GM18951 (cell line): ENCODE measurements around the gene SPTLC3.

Experiments
- POLR2A ChIP-seq: IDR thresholded peaks from 4 replicates; pipeline ENCODE4 v1.6.1; 2011; ENCODE audit warnings: mild to moderate bottlenecking; ENCODE audit not compliant: insufficient read length, insufficient read depth; ENCODE audit errors: extremely low read depth
- in situ Hi-C: fragments of 300-500 bp; cut with MboI; formaldehyde crosslinking; loops from one replicate; pipeline ENCODE4 v1.12.0; 2022; ENCODE audit warnings: low sequenced_read_pairs, mixed read lengths, inconsistent platforms; ENCODE audit not compliant: unreplicated experiment

Gene SPTLC3

DNA sequence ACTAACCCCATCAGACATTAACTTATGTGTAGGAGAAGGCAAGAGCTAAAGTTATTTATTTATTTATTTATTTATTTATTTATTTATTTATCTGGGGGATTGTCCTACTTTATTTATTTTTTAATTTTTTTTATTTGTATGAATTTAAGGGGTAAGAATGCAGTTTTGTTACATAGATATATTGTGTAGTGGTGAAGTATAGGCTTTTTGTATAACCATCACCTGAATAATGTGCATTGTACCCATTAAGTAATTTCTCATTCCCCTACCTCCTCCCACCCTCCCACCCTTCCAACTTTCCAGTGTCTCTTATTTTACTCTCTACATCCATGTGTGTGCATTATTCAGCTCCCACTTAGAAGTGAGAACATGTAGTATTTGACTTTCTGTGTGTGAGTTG, 51.6 kb downstream of the SPTLC3 start:
- in situ Hi-C loops: no loop called here
- no peak for TF ChIP-seq POLR2A

DNA sequence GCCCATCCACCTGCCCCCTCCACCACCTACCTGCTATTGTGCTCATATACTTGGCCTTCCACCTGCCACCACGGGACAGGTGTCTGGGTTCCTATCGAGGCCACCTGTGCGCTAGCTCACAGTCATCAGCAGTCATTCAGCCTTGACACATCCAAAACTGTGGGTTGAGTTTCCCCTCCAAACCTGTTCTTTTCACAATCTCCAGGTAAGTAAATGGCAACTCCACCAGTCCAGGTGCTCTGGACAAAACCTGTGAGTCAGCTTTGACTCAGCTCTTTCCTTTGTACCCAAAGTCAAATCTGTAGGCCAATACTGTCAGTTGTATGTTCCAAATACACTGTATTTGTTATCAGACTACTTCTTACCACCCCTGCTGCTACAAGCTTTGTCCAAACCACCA, 52.6 kb downstream of the SPTLC3 start:
- in situ Hi-C loops: no loop called here

DNA sequence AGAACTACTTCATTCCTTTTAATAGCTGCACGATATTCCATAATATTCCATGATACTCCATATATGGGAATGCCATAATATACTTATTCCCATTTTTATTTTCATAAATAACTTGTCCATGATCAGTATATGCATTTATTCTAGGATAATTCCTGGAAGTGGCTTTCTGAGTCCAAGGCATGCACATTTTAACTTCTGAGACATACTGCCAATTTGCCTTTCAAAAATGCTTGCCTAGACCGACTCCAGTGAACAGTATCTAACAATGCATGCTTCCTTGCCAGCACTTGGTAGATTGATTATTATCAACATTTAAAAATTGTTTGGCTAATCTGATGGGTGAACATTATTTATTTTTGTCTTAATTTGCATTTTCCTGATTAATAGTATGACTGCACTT, 54.0 kb downstream of the SPTLC3 start:
- TF ChIP-seq POLR2A: no peak
- in situ Hi-C loops: no loop called here

More for the DNA sequence above, 52.6 kb downstream of the SPTLC3 start:
- no peak for TF ChIP-seq POLR2A

DNA sequence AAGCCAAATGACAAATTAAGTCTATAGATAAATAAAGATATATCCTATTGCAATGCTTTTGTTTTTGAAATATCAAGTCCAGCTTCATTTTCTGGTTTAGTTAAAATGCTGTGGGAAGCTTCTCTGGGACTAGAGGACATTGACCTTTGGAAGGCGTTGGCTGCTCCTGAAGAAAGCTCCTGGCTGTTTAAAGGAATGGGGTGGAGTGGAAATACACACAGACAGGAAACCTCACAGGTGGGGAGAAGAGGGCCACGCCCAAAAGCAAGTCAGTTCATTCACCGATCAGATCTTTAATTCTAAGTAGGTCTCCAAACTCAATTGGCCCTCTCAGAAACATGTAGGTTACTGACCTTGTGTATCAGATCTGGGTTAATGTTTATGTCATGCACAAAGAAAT, 59.6 kb downstream of the SPTLC3 start:
- TF ChIP-seq POLR2A: no peak
- in situ Hi-C loops: no loop called here

DNA sequence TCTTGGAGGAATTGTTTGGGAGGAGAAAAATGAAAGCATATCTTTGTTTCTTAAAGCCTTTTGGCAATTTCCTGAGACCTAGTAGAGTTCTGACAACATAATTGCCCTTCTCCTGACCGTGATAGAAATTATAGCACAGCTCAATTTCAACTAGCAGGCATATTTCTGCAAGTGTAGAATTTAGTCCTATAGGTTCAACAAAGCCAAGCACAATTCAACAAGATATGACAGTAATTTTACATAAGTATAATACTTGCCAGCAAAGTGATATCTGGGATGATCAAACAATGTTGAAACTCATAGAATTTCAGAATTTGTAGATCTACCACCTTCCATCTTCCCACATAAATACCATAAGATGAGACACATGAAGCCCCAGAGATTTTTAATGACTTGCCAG, 73.1 kb downstream of the SPTLC3 start:
- in situ Hi-C loops: no loop called here
- no peak for TF ChIP-seq POLR2A

DNA sequence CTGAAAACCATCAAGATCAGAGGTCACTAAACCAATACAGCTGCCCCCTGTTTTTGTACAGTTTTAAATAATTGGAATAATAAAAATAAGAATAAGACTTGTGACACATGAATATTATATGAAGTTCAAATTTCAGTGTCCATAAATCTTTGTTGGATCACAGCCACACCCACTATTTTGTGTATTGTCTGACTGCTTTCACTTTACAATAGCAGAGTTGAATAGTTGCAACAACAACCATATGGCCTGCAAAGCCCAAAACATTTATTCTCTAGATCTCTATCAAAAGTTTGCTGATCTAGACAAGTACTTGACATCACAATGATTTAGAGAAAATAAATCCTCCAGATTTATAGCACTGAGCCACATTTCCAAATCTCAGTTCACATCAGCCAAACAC, 73.6 kb downstream of the SPTLC3 start:
- TF ChIP-seq POLR2A: no peak
- in situ Hi-C loops: no loop called here

DNA sequence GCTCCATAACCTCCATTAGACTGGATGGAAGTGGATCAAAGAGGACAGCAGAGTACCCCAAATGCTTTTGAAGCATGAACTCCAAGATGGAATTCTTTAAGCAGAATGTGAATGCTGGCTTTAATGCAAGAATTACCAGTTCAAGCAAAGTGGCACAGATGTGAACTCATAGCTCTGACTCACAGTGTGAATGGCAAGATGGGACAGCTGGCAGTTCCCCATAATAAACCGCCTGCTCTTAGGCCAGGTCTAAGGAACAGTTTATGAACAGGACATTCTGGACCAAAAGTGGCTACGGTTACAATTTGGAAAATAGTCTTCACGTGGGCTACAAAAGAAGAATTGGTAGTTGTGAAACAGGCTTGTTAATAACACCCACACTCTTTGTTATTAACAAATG, 76.5 kb downstream of the SPTLC3 start:
- in situ Hi-C loops: no loop called here
- TF ChIP-seq POLR2A: no peak

DNA sequence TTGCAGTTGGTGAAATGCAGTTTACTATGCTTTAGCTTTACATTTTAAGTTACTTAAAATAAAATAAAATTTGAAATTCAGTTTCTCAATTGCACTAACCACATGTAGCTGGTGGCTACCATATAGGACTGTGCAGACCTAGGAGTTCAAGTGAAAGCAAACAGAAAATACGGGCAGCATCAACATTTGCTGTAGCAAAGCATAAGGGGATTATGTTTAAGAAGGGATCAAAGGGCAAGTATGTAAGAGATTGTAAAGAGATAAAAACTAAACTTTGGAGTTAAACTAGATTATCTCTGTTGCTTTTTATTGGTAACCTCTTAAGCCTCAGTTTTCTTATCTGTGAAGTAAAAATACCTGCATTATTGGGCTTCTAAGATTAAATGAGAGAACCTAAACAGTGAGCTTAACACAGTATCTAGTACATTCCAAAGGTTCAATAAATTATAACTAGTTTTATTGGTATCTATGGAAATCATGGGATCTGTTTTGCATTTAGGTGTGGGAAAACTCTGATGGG, 81.2 kb downstream of the SPTLC3 start:
- in situ Hi-C loops: no loop called here

DNA sequence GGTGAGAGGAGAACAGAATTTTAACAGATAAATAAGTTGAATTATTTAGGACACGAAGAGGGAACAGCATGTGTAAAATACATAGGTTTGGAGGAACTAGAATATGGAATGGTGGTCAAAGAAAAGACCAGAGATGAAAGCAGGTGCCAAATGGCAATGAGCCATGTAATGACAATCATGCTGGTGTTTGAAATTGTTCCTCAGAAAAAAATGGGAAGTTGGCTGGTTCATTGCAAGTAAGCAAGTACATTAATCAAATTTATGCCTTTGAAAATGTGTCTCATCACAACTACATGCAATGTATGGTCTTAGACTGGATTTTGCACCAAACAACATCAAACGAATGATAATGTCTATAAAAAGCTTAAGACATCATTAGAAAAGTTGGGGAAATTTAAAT, 83.3 kb downstream of the SPTLC3 start:
- in situ Hi-C loops: no loop called here

More for the DNA sequence above, 81.2 kb downstream of the SPTLC3 start:
- no peak for TF ChIP-seq POLR2A

DNA sequence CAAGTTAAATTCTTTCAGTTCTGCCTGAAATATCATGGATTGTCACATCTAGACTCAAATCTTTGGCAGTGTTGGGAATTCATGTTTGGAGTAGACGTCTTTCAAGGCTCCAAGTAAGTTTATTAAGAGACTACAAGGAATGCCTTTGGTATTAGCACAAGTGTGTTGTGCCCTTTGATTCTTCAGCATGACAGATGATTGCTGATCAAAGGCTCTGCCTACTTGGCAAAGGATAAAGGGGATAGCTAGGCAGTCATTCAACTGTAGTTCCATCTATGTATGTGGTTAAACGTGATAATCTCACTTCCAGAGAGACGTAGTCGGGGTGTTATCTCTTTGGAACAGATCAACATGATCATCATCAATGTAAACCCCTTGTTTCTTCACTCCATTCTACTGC, 86.2 kb downstream of the SPTLC3 start:
- in situ Hi-C loops: no loop called here
- no peak for TF ChIP-seq POLR2A

More for the DNA sequence above, 83.3 kb downstream of the SPTLC3 start:
- TF ChIP-seq POLR2A: no peak

DNA sequence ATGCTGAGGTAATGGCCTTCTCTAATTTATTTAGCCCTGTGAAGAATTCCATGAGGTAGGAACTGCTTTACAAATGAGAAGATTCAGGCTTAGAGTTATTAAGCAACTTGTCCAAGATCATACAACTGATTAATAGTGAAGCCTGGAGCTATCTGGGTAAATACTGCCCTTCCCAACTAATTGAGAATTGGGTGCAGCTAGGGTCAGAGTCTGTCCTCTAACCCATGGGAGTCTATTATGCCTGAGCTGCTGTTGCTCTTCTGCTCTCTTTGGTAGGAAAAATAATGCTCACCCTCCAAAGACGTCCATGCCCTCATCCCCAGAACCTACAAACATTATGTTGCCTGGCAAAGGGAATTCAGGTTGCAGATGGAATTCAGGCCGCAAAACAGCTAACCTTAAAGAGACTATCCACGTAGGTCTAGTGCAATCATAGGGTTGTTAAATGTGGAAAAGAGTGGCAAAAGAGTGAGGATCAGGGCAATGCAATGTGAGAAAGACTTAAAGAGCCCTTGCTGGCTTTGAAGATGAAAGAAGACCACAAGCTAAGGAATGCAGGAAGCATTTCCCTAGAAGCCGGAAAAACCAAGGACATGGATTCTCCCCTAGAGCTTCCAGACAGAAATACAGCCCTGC, 90.1 kb downstream of the SPTLC3 start:
- in situ Hi-C loops: no loop called here
- no peak for TF ChIP-seq POLR2A

DNA sequence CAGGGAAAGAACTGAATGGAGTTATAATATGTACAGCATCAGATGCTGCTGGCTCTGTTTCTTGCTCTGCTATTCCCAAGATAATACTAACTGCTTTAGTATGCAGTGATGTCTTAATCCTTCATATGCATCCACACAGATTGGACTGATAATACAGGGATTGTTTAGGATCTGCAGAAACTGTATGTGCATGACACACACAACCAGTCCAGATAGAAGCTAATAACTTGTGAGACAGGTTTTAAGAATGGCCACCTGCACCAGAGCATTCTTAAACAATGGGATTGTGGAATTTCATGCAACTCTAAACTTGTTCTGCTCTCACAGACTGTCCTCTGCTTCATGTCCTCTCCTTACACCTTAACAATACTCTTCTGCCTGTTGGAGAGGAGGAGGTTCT, 90.9 kb downstream of the SPTLC3 start:
- in situ Hi-C loops: loop anchor here (25.0 kb wide), 1 partner anchor 663 kb away; no protein-coding TSS in a partner anchor
- no peak for TF ChIP-seq POLR2A

DNA sequence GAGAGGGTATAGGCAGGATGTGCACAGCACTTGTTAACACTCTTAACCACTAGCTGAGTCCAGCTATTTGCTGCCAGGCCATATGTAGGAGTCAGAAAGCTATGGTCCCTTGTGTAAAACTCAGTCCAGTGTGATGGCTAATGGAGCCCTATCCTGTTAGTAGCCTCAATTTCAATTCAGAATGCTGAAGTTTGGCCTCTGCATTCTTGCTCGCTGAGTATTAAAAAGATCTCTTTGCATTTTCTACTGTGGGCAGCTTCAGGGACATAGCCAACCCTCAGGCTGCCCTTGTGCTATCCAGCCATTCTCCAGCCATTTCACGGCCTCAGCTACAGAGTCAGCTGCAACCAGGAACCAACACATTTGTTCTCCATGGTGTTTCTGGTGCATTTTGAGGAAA, 92.5 kb downstream of the SPTLC3 start:
- no peak for TF ChIP-seq POLR2A
- in situ Hi-C loops: loop anchor here (25.0 kb wide), 1 partner anchor 661 kb away; no protein-coding TSS in a partner anchor

DNA sequence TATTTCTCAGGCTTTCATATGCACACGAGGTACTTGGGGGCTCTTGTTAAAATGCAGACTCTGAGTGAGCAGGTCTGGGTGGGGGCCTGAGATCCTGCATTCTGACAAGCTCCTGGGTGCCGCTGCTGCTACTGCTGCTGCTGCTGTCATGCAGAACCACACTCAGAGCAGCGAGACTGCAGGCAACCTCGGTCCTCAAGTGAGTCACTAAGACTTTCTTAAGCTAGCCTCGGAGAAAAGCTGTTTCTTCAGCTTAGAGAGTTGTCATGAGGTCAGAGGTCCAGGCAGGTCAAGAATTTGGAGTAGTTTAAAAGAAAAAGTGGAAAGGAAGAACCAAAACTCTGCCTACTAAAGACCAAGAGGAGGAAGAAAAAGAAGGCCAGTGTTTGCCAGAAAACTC, 92.9 kb downstream of the SPTLC3 start:
- in situ Hi-C loops: loop anchor here (25.0 kb wide), 1 partner anchor 661 kb away; no protein-coding TSS in a partner anchor
- no peak for TF ChIP-seq POLR2A
